HCT116 (cell line): ENCODE measurements around the gene TENM3. TPM values are rescaled to one million over a fixed set of nuclear protein-coding genes. Genes with fewer than 3 reads are reported as not detected.

ENCODE experiments used
- ATAC-seq: fragments of 200-7000 bp; cut with Tn5 transposase; 2 replicates; pipeline ENCODE4 v1.9.1; 2020; ENCODE audit warnings: mild to moderate bottlenecking, moderate library complexity
- BruUV-seq: library from RNA; stranded (reverse); fragments of 400-500 nt; replicated peaks from 2 replicates; lab custom pipeline; 2021; lab: Mats Ljungman, UMichigan
- CTCF ChIA-PET: fragments of 300-600 bp; sonication (Branson Sonifier 250); formaldehyde crosslinking; loops from one replicate; lab custom pipeline; 2021; ENCODE audit warnings: antibody characterized with exemption; lab: Charles Lee
- POLR2A ChIA-PET: fragments of 300-600, 350-600 bp; sonication (Branson Sonifier 250); formaldehyde crosslinking; loops from one replicate; lab custom pipeline; 2021; ENCODE audit warnings: antibody characterized with exemption; lab: Charles Lee
- RAD21 ChIA-PET, 2 experiments: fragments of 300-600 bp; sonication (Branson Sonifier 250); formaldehyde crosslinking; loops; one replicate each; lab custom pipeline; 2023; ENCODE audit warnings: low total read pairs in 2 of 2; ENCODE audit not compliant: uncharacterized antibody in 2 of 2, unreplicated experiment in 2 of 2, low non-redundant PET in 1 of 2; lab: Charles Lee
- DNase-seq: peaks from one replicate; pipeline ENCODE4 v3.0.0-alpha.2; 2010; ENCODE audit warnings: low read depth, low spot score
- H2AFZ ChIP-seq: fragments of 200-600 bp; shearing (Covaris generic), sonication (generic); 2 replicates; pipeline ENCODE4 v1.6.1; 2017; ENCODE audit warnings: low read depth, mixed run types, mixed read lengths, antibody characterized with exemption, low read length; ENCODE audit not compliant: poor library complexity, severe bottlenecking
- H3K27ac ChIP-seq: 2 replicates; pipeline ENCODE4 v1.5.1; 2012; ENCODE audit warnings: low read depth, low read length
- H3K27me3 ChIP-seq: fragments of 200-600 bp; sonication (generic); 2 replicates; pipeline ENCODE4 v1.6.1; 2016; ENCODE audit warnings: mixed run types, low read length, mixed read lengths; ENCODE audit not compliant: insufficient read depth
- H3K36me3 ChIP-seq, 2 experiments: fragments of 200-500 bp in 1 of 2; fragments of 200-600 bp in 1 of 2; sonication (Bioruptor generic) in 1 of 2; sonication (generic) in 1 of 2; 2 replicates each; pipeline versions ENCODE4 v1.5.1 to v1.6.1; 2014 to 2016; ENCODE audit warnings: low read length in 2 of 2, inconsistent platforms in 1 of 2, mixed read lengths in 1 of 2, mixed run types in 1 of 2; ENCODE audit not compliant: insufficient read depth in 2 of 2, control insufficient read depth in 1 of 2
- H3K4me1 ChIP-seq, 2 experiments: fragments of 200-600 bp in 1 of 2; sonication (generic) in 1 of 2; 2 replicates each; pipeline versions ENCODE4 v1.5.1 to v1.6.1; 2012 to 2017; ENCODE audit warnings: low read length in 2 of 2, inconsistent platforms in 1 of 2, mild to moderate bottlenecking in 1 of 2, mixed read lengths in 1 of 2, mixed run types in 1 of 2, moderate library complexity in 1 of 2; ENCODE audit not compliant: insufficient read depth in 2 of 2, control insufficient read depth in 1 of 2
- H3K4me2 ChIP-seq: fragments of 200-600 bp; sonication (generic); 2 replicates; pipeline ENCODE4 v1.6.1; 2017; ENCODE audit warnings: mixed run types, low read length, mixed read lengths
- H3K4me3 ChIP-seq, 2 experiments: fragments of 200-600 bp in 1 of 2; sonication (generic) in 1 of 2; replicated peaks in 1 of 2; 2 replicates each; pipeline ENCODE4 v1.5.1; 2011 to 2016; ENCODE audit warnings: low read length in 2 of 2, control low read depth in 1 of 2, low read depth in 1 of 2, mild to moderate bottlenecking in 1 of 2, mixed read lengths in 1 of 2, mixed run types in 1 of 2
- H3K79me2 ChIP-seq: fragments of 200-600 bp; sonication (generic); 2 replicates; pipeline ENCODE4 v1.6.1; 2017; ENCODE audit warnings: mild to moderate bottlenecking, mixed run types, low read length, moderate library complexity, mixed read lengths; ENCODE audit not compliant: insufficient read depth
- H3K9ac ChIP-seq: fragments of 200-600 bp; sonication (generic); 2 replicates; pipeline ENCODE4 v1.6.1; 2016; ENCODE audit warnings: low read length, mixed read lengths
- H3K9me2 ChIP-seq: fragments of 200-600 bp; sonication (generic), shearing (Covaris generic); 2 replicates; pipeline ENCODE4 v1.6.1; 2017; ENCODE audit warnings: mixed run types, mild to moderate bottlenecking, moderate library complexity; ENCODE audit not compliant: insufficient read depth
- H3K9me3 ChIP-seq, 2 experiments: fragments of 200-500 bp in 1 of 2; fragments of 200-600 bp in 1 of 2; sonication (Bioruptor generic) in 1 of 2; sonication (generic) in 1 of 2; 2 replicates each; pipeline ENCODE4 v1.6.1; 2014 to 2017; ENCODE audit warnings: low read length in 2 of 2, mixed read lengths in 2 of 2, inconsistent platforms in 1 of 2, low read depth in 1 of 2, mild to moderate bottlenecking in 1 of 2, mixed run types in 1 of 2, moderate library complexity in 1 of 2; ENCODE audit not compliant: control insufficient read depth in 1 of 2, insufficient read depth in 1 of 2
- H4K20me1 ChIP-seq: fragments of 200-600 bp; sonication (generic), shearing (Covaris generic); 2 replicates; pipeline ENCODE4 v1.6.1; 2017; ENCODE audit warnings: mixed run types, mild to moderate bottlenecking, moderate library complexity; ENCODE audit not compliant: insufficient read depth
- CBX3 ChIP-seq: IDR thresholded peaks from 2 replicates; pipeline ENCODE4 v1.6.1; 2012; ENCODE audit warnings: low read depth
- CEBPB ChIP-seq: IDR thresholded peaks from 2 replicates; pipeline ENCODE4 v1.6.1; 2012; ENCODE audit warnings: low read depth
- CTCF ChIP-seq, 3 experiments: fragments of 200-600 bp in 1 of 3; sonication (generic) in 1 of 3; IDR thresholded peaks in 2 of 3; conservative IDR thresholded peaks in 1 of 3; 2 replicates each; pipeline ENCODE4 v1.5.1; 2012 to 2017; ENCODE audit warnings: low read depth in 2 of 3, low read length in 2 of 3, antibody characterized with exemption in 1 of 3, borderline replicate concordance in 1 of 3, control low read depth in 1 of 3, mild to moderate bottlenecking in 1 of 3, mixed read lengths in 1 of 3, mixed run types in 1 of 3, moderate library complexity in 1 of 3; ENCODE audit not compliant: insufficient read depth in 1 of 3
- EGR1 ChIP-seq: IDR thresholded peaks from 2 replicates; pipeline ENCODE4 v1.6.1; 2012; ENCODE audit warnings: low read depth
- EZH2 ChIP-seq: fragments of 200-600 bp; sonication (generic); IDR thresholded peaks from 2 replicates; pipeline ENCODE4 v1.6.1; 2017; ENCODE audit warnings: antibody characterized with exemption, mixed run types
- EZH2phosphoT487 ChIP-seq: fragments of 200-600 bp; IDR thresholded peaks from 2 replicates; pipeline ENCODE4 v1.6.1; 2018; ENCODE audit warnings: antibody characterized with exemption, borderline replicate concordance
- FOSL1 ChIP-seq: IDR thresholded peaks from 2 replicates; pipeline ENCODE4 v1.6.1; 2012; ENCODE audit warnings: low read depth
- JUND ChIP-seq: IDR thresholded peaks from 2 replicates; pipeline ENCODE4 v1.6.1; 2012
- MAX ChIP-seq: IDR thresholded peaks from 2 replicates; pipeline ENCODE4 v1.6.1; 2012
- POLR2A ChIP-seq: IDR thresholded peaks from 2 replicates; pipeline ENCODE4 v1.7.0; 2011; ENCODE audit warnings: borderline replicate concordance; ENCODE audit not compliant: insufficient read depth, insufficient read length; ENCODE audit errors: extremely low read depth
- SP1 ChIP-seq: IDR thresholded peaks from 2 replicates; pipeline ENCODE4 v1.6.1; 2012; ENCODE audit warnings: low read depth
- TCF7L2 ChIP-seq: IDR thresholded peaks from 2 replicates; pipeline ENCODE4 v1.7.0; 2011; ENCODE audit warnings: borderline replicate concordance, inconsistent platforms; ENCODE audit not compliant: insufficient read depth, insufficient read length; ENCODE audit errors: extremely low read depth
- ZBTB33 ChIP-seq: IDR thresholded peaks from 2 replicates; pipeline ENCODE4 v1.6.1; 2011; ENCODE audit warnings: mild to moderate bottlenecking, low read length, moderate library complexity; ENCODE audit not compliant: insufficient replicate concordance; ENCODE audit errors: extremely low read depth
- intact Hi-C: fragments of 100-400 bp; cut with micrococcal nuclease; formaldehyde crosslinking; loops from 2 replicates; pipeline ENCODE4 v1.10.0; 2022
- total RNA-seq: library from RNA; stranded (reverse); gene quantifications from one replicate; pipeline ENCODE4 v1.2.1, GENCODE V29; 2021; ENCODE audit not compliant: unreplicated experiment

TENM3 gene
- total RNA-seq, 1 experiment from 2014 or later = 0.54 TPM

- Histone ChIP-seq H3K9me2 (no peaks in the 10 kb centered on the region), H2AFZ (no peak overlapping the region), H3K27ac (no peak overlapping the region), H4K20me1 (no peaks in the 10 kb centered on the region), H3K9ac (no peak overlapping the region), H3K9me3 (no peaks in the 10 kb centered on the region), H3K36me3 (no peaks in the 10 kb centered on the region), H3K27me3 (no peaks in the 10 kb centered on the region), H3K4me1 (peaks cover 0 to 3% of the 10 kb centered on the region in 2 experiments; a peak in 1 of 4 replicates), H3K4me2 (no peak overlapping the region), H3K4me3 (no peak overlapping the region), H3K79me2 (no peaks in the 10 kb centered on the region)
- RAD21 ChIA-PET = no interaction called here
- POLR2A ChIA-PET = no interaction called here
- no TSS peak for BruUV-seq
- no peak for TF ChIP-seq CTCF (IDR thresholded peaks at IDR 0.05 in 2 of 3, conservative IDR thresholded peaks at IDR 0.05 in 1 of 3; ENCODE audit: borderline replicate concordance in 1 of 3, insufficient read depth in 1 of 3, low read depth in 2 of 3, low read length in 2 of 3)
- no peak for TF ChIP-seq EZH2phosphoT487
- no peak for TF ChIP-seq POLR2A
- TF ChIP-seq EGR1 = no peak
- TF ChIP-seq SP1 = no peak
- TF ChIP-seq JUND = no peak
- TF ChIP-seq EZH2 = no peak
- no peak for TF ChIP-seq CEBPB
- no peak for TF ChIP-seq TCF7L2
- TF ChIP-seq CBX3 = no peak
- no peak for TF ChIP-seq MAX
- no peak for TF ChIP-seq FOSL1
- TF ChIP-seq ZBTB33 = no peak
- CTCF ChIA-PET = no interaction called here
- intact Hi-C loops = no loop called here
- ATAC-seq (no peak), DNase-seq (no peak)
Measured at GRCh38 chr4:182248295-182248694, 5.1 kb downstream of the TENM3 start.
